ENCODE results near the gene PCBP3.

DNA sequence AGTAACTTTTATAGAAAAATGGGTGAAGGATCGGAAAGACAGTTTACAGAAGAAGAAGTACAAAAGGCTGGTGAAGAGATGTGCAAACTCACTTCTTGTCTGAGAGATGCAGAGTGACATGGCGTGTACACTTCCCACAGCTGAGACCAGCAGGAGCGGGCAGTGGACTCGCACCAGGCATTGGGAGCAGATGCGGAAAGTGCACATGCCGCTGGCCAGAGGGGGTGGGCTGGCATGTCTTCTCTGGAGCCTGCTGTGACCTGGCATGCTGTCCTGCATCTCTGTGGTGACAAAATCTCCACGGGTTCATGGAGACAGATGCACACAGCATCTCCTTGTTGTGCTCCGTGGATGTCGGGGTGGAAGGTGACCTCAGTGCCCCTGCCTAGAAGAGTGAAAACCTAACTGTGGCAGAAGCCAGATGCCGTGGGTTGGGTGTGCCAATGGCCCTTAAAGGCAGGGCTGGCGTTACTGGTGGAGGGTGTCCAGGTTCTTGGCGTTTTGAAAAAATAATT lies 209.4 kb downstream of the PCBP3 start:
- TF ChIP-seq, protein P1, sequence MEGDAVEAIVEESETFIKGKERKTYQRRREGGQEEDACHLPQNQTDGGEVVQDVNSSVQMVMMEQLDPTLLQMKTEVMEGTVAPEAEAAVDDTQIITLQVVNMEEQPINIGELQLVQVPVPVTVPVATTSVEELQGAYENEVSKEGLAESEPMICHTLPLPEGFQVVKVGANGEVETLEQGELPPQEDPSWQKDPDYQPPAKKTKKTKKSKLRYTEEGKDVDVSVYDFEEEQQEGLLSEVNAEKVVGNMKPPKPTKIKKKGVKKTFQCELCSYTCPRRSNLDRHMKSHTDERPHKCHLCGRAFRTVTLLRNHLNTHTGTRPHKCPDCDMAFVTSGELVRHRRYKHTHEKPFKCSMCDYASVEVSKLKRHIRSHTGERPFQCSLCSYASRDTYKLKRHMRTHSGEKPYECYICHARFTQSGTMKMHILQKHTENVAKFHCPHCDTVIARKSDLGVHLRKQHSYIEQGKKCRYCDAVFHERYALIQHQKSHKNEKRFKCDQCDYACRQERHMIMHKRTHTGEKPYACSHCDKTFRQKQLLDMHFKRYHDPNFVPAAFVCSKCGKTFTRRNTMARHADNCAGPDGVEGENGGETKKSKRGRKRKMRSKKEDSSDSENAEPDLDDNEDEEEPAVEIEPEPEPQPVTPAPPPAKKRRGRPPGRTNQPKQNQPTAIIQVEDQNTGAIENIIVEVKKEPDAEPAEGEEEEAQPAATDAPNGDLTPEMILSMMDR (IDR thresholded peaks at IDR 0.05): no peak
- TF ChIP-seq POLR2A (IDR thresholded peaks at IDR 0.05): no peak
